SK-N-SH treated with all-trans-retinoic acid at 6 μM for 48 hours (cell line): Measurements from ENCODE around the gene SPNS1.

ENCODE experiments used
- ATAC-seq: fragments of 200-7000 bp; cut with Tn5 transposase; 3 replicates; pipeline ENCODE4 v1.9.1; 2020; ENCODE audit warnings: mild to moderate bottlenecking, moderate library complexity
- ARNTL ChIP-seq: fragments of 450-650 bp; formaldehyde crosslinking; IDR thresholded peaks from 2 replicates; pipeline ENCODE4 v1.5.0; 2020; ENCODE audit warnings: low read depth, mild to moderate bottlenecking, moderate library complexity, borderline replicate concordance
- BACH2 ChIP-seq: fragments of 250-450 bp; sonication (Bioruptor Pico); IDR thresholded peaks from 2 replicates; pipeline ENCODE4 v1.9.0; 2021; ENCODE audit warnings: mild to moderate bottlenecking, borderline replicate concordance
- ESRRG ChIP-seq: fragments of 250-450 bp; sonication (Bioruptor Pico); IDR thresholded peaks from 2 replicates; pipeline ENCODE4 v1.6.1; 2021; ENCODE audit warnings: mild to moderate bottlenecking
- GLIS3 ChIP-seq: fragments of 250-450 bp; sonication (Bioruptor Pico); IDR thresholded peaks from 2 replicates; pipeline ENCODE4 v1.5.0; 2020; ENCODE audit warnings: mild to moderate bottlenecking, moderate library complexity
- ISL1 ChIP-seq: fragments of 250-450 bp; sonication (Bioruptor Pico); IDR thresholded peaks from 2 replicates; pipeline ENCODE4 v2.1.2; 2022; ENCODE audit warnings: mild to moderate bottlenecking, moderate library complexity
- OSR1 ChIP-seq: fragments of 250-450 bp; sonication (Bioruptor Pico); IDR thresholded peaks from 2 replicates; pipeline ENCODE4 v1.8.0; 2022; ENCODE audit warnings: moderate library complexity, mild to moderate bottlenecking, inconsistent platforms
- PPARA ChIP-seq: fragments of 250-450 bp; sonication (Bioruptor Pico); IDR thresholded peaks from 2 replicates; pipeline ENCODE4 v1.5.0; 2020; ENCODE audit warnings: mild to moderate bottlenecking, borderline replicate concordance
- RARB ChIP-seq: fragments of 250-450 bp; sonication (Bioruptor Pico); IDR thresholded peaks from 2 replicates; pipeline ENCODE4 v1.8.0; 2021; ENCODE audit warnings: mild to moderate bottlenecking, moderate library complexity
- SNAI2 ChIP-seq: fragments of 250-450 bp; sonication (Bioruptor Pico); IDR thresholded peaks from 2 replicates; pipeline ENCODE4 v1.5.0; 2020; ENCODE audit warnings: mild to moderate bottlenecking, moderate library complexity
- TOX ChIP-seq: fragments of 250-450 bp; sonication (Bioruptor Pico); IDR thresholded peaks from 2 replicates; pipeline ENCODE4 v1.8.0; 2021; ENCODE audit warnings: mild to moderate bottlenecking, moderate library complexity, borderline replicate concordance
- ZFP3 ChIP-seq: fragments of 250-450 bp; sonication (Bioruptor Pico); IDR thresholded peaks from 2 replicates; pipeline ENCODE4 v1.5.0; 2020; ENCODE audit warnings: mild to moderate bottlenecking, moderate library complexity
- ZFP30 ChIP-seq: fragments of 450-650 bp; formaldehyde crosslinking; IDR thresholded peaks from 2 replicates; pipeline ENCODE4 v1.5.0; 2022; ENCODE audit warnings: mild to moderate bottlenecking, moderate library complexity
- ZNF565 ChIP-seq: fragments of 450-650 bp; formaldehyde crosslinking; conservative IDR thresholded peaks from 2 replicates; pipeline ENCODE4 v1.5.0; 2020; ENCODE audit warnings: low read depth, mild to moderate bottlenecking, moderate library complexity
- ZNF70 ChIP-seq: fragments of 450-650 bp; formaldehyde crosslinking; IDR thresholded peaks from 2 replicates; pipeline ENCODE4 v1.5.0; 2020; ENCODE audit warnings: mild to moderate bottlenecking, moderate library complexity
- ZNF8 ChIP-seq: fragments of 450-650 bp; formaldehyde crosslinking; IDR thresholded peaks from 2 replicates; pipeline ENCODE4 v1.5.0; 2020; ENCODE audit warnings: mild to moderate bottlenecking, moderate library complexity
- TF ChIP-seq, protein P1 (sequence below): fragments of 250-450 bp; sonication (Bioruptor Pico); IDR thresholded peaks from 2 replicates; pipeline ENCODE4 v1.5.1; 2021; ENCODE audit warnings: mild to moderate bottlenecking, moderate library complexity
- TF ChIP-seq, protein P2 (sequence below): fragments of 250-450 bp; sonication (Bioruptor Pico); IDR thresholded peaks from 2 replicates; pipeline ENCODE4 v1.8.0; 2021; ENCODE audit warnings: low read depth, mild to moderate bottlenecking, moderate library complexity, borderline replicate concordance
- TF ChIP-seq, protein P3 (sequence below): fragments of 250-450 bp; sonication (Bioruptor Pico); IDR thresholded peaks from 2 replicates; pipeline ENCODE4 v1.5.0; 2020; ENCODE audit warnings: mild to moderate bottlenecking, moderate library complexity
- TF ChIP-seq, protein P4 (sequence below): fragments of 250-450 bp; sonication (Bioruptor Pico); IDR thresholded peaks from 2 replicates; pipeline ENCODE4 v1.5.1; 2020; ENCODE audit warnings: low read depth, mild to moderate bottlenecking, moderate library complexity

Gene SPNS1

DNA sequence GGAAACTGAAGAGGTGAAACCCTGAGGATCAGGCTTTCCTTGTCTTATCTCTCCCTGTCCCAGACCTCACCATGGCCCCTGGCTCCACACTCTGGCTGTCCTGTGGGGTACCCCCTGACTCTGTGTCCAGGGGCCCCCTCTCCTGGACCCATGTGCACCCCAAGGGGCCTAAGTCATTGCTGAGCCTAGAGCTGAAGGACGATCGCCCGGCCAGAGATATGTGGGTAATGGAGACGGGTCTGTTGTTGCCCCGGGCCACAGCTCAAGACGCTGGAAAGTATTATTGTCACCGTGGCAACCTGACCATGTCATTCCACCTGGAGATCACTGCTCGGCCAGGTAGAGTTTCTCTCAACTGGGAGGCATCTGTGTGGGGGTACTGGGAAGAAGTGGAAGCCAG, 41.4 kb upstream of the SPNS1 start:
- TF ChIP-seq ESRRG (no peak), ISL1 (CRISPR knock-in tag) (no peak), SNAI2 (no peak), ARNTL (CRISPR knock-in tag) (no peak), ZNF8 (no peak), TOX (CRISPR knock-in tag) (no peak), OSR1 (CRISPR knock-in tag) (no peak), ZFP3 (CRISPR knock-in tag) (no peak), BACH2 (CRISPR knock-in tag) (no peak), GLIS3 (CRISPR knock-in tag) (no peak)
- TF ChIP-seq, protein P1, sequence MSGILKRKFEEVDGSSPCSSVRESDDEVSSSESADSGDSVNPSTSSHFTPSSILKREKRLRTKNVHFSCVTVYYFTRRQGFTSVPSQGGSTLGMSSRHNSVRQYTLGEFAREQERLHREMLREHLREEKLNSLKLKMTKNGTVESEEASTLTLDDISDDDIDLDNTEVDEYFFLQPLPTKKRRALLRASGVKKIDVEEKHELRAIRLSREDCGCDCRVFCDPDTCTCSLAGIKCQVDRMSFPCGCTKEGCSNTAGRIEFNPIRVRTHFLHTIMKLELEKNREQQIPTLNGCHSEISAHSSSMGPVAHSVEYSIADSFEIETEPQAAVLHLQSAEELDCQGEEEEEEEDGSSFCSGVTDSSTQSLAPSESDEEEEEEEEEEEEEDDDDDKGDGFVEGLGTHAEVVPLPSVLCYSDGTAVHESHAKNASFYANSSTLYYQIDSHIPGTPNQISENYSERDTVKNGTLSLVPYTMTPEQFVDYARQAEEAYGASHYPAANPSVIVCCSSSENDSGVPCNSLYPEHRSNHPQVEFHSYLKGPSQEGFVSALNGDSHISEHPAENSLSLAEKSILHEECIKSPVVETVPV (CRISPR knock-in tag) = no peak
- TF ChIP-seq, protein P2, sequence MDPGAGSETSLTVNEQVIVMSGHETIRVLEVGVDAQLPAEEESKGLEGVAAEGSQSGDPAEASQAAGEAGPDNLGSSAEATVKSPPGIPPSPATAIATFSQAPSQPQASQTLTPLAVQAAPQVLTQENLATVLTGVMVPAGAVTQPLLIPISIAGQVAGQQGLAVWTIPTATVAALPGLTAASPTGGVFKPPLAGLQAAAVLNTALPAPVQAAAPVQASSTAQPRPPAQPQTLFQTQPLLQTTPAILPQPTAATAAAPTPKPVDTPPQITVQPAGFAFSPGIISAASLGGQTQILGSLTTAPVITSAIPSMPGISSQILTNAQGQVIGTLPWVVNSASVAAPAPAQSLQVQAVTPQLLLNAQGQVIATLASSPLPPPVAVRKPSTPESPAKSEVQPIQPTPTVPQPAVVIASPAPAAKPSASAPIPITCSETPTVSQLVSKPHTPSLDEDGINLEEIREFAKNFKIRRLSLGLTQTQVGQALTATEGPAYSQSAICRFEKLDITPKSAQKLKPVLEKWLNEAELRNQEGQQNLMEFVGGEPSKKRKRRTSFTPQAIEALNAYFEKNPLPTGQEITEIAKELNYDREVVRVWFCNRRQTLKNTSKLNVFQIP (CRISPR knock-in tag) = no peak
- TF ChIP-seq, protein P3, sequence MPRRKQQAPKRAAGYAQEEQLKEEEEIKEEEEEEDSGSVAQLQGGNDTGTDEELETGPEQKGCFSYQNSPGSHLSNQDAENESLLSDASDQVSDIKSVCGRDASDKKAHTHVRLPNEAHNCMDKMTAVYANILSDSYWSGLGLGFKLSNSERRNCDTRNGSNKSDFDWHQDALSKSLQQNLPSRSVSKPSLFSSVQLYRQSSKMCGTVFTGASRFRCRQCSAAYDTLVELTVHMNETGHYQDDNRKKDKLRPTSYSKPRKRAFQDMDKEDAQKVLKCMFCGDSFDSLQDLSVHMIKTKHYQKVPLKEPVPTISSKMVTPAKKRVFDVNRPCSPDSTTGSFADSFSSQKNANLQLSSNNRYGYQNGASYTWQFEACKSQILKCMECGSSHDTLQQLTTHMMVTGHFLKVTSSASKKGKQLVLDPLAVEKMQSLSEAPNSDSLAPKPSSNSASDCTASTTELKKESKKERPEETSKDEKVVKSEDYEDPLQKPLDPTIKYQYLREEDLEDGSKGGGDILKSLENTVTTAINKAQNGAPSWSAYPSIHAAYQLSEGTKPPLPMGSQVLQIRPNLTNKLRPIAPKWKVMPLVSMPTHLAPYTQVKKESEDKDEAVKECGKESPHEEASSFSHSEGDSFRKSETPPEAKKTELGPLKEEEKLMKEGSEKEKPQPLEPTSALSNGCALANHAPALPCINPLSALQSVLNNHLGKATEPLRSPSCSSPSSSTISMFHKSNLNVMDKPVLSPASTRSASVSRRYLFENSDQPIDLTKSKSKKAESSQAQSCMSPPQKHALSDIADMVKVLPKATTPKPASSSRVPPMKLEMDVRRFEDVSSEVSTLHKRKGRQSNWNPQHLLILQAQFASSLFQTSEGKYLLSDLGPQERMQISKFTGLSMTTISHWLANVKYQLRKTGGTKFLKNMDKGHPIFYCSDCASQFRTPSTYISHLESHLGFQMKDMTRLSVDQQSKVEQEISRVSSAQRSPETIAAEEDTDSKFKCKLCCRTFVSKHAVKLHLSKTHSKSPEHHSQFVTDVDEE = no peak
- no peak for ATAC-seq

DNA sequence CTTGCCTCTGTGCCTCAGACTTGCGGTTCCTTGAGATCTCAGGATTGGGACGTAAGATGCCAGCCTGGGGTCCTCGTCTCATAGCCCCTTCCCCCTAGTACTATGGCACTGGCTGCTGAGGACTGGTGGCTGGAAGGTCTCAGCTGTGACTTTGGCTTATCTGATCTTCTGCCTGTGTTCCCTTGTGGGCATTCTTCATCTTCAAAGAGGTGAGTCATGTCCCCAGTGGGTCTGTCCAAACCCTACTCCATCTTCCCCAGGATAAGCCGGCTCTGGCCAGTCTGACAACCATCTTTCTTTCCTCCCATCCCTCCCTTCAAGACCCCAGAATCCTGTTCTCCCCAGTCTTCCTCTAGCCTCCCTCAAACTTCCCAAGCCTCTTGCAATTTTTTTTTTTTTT, 39.2 kb upstream of the SPNS1 start:
- TF ChIP-seq RARB (CRISPR knock-in tag) (no peak), ISL1 (CRISPR knock-in tag) (no peak)
- ATAC-seq = no peak

DNA sequence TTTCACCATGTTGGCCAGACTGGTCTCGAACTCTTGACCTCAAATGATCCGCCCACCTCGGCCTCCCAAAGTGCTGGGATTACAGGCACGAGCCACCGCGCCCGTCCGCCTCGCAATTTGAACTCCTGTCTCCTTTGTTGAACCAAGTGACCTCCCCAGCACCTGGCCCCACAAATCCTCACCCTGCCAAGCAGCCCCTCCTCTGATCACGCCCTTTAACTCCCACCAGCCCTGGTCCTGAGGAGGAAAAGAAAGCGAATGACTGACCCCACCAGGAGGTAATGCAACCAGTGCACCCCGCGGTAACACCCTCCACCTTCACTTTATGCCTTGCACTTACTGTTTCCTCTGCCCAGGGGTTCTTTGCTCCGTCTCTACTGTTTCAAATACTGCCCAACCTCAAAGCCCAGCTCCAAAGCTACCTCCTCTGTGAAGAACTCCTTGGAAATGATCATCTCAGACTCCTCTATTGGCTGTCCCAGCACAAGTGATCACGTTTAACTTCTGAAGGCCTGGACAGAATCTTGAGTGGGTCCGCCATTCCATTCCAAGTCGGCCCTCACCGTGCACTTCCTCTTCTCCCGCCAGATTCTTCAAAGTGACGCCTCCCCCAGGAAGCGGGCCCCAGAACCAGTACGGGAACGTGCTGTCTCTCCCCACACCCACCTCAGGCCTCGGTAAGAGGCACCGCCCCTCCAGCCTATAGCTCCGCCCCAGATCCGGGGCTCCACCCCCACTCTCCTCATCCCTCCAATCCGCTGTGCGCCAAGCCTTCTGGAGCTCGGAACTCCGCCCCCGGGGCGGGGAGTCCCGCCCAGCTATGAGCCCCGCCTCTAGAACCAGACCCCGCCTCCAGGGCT, 38.4 kb upstream of the SPNS1 start:
- ATAC-seq = peak; percentile 84
- no peak for TF ChIP-seq ESRRG
- TF ChIP-seq, protein P2 (CRISPR knock-in tag) = no peak
- TF ChIP-seq ZFP30 (CRISPR knock-in tag) = no peak

DNA sequence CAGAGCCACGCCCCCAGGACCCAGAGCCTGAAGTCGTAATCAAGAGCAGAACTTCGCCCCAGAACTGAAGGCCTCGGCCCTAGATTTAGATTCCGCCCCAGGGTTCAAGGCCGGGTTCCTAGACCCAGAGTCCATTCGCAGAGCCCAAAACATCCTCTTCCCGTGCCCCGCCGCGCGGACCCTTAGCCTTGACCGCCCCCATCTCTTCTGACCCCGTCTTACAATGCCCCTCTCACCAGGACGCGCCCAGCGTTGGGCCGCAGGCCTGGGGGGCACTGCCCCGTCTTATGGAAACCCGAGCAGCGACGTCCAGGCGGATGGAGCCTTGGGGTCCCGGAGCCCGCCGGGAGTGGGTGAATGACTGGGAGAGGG, 37.8 kb upstream of the SPNS1 start:
- TF ChIP-seq ARNTL (CRISPR knock-in tag) (no peak), ZNF70 (CRISPR knock-in tag) (no peak), RARB (CRISPR knock-in tag) (no peak), ISL1 (CRISPR knock-in tag) (no peak), ZFP30 (CRISPR knock-in tag) (no peak), ZNF8 (no peak), PPARA (CRISPR knock-in tag) (no peak), ESRRG (no peak), ZNF565 (CRISPR knock-in tag) (no peak)
- TF ChIP-seq, protein P1 (CRISPR knock-in tag) = no peak
- TF ChIP-seq, protein P2 (CRISPR knock-in tag) = no peak
- TF ChIP-seq, protein P4, sequence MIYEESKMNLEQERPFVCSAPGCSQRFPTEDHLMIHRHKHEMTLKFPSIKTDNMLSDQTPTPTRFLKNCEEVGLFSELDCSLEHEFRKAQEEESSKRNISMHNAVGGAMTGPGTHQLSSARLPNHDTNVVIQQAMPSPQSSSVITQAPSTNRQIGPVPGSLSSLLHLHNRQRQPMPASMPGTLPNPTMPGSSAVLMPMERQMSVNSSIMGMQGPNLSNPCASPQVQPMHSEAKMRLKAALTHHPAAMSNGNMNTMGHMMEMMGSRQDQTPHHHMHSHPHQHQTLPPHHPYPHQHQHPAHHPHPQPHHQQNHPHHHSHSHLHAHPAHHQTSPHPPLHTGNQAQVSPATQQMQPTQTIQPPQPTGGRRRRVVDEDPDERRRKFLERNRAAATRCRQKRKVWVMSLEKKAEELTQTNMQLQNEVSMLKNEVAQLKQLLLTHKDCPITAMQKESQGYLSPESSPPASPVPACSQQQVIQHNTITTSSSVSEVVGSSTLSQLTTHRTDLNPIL (CRISPR knock-in tag) = no peak

More for the DNA sequence above, 37.8 kb upstream of the SPNS1 start:
- ATAC-seq = no peak
